HG03439 (cell line): ENCODE data around the gene FAM234B.
"Not testable (repeated sequence)": the region's sequence is repeated elsewhere in the genome, so short reads cannot be mapped to it uniquely, and the experiment has no call there.

Experiments
- ATAC-seq: cut with Tn5 transposase; IDR thresholded peaks from one replicate; pipeline ENCODE4 v1.9.1; 2021; ENCODE audit warnings: mild to moderate bottlenecking, moderate library complexity; ENCODE audit not compliant: unreplicated experiment

The FAM234B gene

DNA sequence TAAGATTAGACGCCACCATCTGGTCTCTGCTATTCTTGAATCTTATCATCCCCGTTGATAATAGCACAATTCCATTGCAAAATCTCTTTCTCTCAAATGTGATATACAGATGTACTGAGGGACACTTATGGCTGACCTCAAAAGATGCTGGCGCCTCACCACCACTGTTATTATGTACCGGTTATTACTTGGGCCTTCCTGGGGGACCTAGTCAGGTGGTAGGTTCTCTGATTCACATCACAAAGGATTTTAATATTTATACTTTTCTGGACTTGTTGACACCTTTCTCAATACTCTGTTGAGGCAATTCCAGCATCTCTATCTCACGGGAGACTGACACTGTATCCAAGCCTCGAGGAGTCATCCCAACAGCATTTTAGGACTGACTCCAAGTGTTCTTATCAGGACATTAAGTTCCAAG lies 21.3 kb upstream of the FAM234B start:
- no peak for ATAC-seq

DNA sequence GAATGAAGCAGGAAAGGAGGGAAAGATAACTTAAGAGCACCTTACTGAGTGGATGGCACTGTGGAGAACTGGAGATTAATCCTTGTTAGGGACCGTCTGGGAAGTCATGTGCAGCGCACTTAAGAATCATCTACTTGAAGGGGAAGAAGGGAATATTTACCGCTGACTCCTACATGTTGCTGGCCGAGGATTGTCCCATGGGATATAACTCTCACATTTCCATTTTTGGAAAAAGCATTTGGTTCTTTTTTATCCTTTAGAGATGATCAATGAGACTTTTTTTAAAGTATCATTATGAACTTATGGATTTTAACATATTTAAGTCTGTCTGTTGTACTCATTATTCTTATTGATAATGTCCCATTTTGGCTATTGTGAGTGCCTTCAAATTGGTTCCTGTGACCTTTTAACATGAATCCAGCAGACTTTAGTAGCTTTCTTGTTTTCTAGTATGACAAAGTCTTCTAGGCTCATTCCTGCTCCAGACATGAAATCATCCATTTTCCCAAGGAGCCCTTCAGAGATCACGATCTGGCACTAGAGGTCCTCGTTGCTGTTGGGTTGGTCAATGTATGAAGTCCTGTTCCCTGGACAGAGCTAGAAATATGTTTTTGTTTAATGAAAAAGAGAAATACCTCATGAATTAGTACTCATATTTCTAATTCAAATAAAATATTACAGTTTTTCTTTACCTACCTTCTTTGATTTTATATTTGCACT lies 20.2 kb upstream of the FAM234B start:
- ATAC-seq, result no peak

DNA sequence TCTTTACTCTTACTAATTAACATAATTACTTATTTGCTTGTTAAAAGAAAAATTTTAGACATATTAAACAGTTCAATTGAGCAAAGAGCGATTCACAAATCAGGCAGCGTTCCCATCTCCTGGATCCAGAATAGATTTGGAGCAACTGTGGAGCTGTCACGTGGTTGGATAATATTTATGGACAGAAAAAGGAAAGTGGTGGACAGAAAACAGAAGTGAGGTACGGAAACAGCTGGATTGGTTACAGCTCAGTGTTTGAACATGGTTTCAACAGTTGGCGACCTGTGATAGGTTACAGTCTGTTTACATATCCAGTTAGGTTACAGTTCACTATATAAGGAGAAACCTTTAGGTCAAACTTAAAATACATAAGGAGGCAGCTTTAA lies 19.7 kb upstream of the FAM234B start:
- no peak for ATAC-seq

DNA sequence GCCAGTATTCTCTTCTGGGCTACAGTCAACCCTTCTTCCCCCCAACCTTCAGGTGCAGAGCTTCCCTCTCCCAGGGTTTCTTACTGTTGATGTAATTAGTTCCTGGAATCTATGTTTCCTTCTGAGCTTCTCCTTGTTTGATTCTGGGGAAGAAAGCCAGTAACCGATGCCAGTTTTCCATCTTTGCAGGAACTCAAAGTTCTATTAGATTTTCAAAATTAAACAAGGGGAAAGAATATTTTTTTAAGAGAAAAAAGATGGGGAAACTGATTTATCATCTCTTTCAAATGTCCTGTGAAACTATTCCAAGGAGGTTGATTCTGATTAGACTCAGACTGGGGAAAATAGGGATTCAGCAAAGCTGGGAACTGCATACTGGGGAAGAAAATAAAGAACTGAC lies 17.9 kb upstream of the FAM234B start:
- no peak for ATAC-seq

DNA sequence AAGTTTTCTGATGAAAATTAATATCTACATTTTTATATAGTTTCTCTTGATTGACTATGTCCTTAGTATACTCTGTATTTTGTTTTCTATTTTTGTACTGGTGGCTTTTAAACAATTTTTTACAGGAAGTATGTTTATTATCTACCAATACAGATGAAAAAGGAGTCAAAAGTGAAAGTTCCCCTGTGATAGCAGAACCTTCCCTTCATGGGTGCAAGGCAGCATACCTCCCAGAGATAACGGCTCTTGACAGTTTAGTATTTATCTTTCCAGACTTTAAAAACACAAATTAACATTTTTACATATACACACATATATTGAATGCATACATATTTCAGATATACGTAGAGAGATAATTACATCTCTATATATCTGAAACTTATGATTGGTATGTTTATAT lies 17.1 kb upstream of the FAM234B start:
- no peak for ATAC-seq

DNA sequence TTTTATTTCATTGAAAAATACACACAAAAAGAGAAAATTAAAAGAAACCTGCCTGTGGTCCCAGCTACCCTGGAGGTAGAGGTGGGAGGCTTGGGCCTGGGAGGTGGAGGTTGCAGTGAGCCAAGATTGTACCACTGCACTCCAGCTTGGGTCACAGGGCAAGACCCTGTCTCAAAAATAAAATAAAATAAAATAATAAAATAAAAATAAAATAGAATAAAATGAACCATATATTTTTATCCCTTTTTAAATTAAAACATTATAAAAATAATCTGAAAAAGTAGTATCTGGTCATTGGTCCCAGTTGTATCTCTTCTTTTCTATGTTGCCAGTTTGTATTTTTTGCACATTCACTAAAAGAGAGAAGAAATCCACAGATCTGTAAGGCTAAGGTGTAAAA lies 16.7 kb upstream of the FAM234B start:
- no peak for ATAC-seq

DNA sequence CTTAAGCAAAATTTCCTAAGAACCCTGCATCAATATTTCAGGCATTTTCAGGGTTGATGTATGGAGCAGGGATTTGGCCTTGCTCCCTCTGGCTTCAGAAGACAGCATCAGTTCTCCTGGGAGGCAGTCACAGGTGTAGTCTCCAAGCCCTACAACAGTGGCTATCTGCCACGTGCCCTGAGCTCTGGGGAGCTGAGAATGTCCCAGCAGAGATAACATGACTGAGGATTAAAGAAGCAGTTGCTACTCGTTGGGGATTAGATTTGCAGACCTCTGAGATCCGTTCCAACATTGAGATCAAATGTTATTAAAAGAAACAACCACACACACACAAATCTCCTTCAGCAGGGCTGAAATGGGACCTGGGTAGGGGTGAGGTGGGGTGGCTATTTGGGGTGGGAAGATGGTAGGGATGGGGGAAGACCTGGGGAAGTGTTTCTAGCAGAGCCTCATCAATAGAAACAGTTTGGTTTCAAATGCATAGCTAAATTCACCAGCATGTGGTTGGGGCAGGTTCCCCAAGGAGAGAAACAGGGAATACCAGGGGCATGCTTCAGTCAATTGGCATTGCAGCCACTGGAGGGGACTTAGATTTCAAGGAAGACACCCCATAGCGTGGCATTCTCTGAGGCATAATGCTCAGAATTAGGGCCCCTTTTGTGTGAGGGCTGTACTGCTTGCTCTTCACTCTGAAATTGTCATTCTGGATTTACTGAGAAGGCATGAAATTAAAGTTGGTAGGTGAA lies 15.2 kb upstream of the FAM234B start:
- no peak for ATAC-seq

DNA sequence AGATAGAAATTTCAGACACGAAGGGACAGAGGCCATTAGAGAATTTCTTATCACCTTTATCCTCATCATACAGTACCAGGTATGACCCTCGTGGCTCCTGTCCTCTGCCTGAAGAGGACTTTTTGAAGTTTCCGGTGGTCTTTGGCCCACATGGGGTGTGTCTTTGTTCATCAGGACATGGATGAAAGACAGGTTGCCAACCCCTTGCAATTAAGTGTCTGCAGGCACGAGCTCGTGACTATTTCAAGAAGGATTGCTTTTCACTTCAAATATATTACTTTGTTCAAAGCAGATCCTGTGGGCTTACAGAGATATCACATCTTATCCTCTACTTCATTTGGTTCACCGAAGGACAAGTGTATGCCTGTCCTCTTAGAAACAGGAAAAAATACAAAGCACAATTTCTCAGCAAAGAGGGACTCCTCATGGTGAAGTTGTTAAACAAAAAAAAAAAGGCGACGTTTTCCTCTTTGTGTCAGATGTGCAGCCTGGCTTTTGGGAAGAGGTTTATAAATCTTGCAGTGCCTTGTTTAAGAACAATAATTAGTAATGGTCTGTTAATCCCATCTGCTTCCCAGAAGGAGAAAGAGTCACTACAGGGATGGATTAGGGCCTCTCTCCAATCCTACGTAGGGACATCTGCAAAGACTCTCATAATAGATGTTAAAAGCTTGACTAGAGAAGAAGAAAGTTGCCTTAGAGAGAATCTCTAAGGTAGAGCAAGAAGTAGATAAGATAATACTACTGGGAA lies 13.5 kb upstream of the FAM234B start:
- ATAC-seq, result no peak

DNA sequence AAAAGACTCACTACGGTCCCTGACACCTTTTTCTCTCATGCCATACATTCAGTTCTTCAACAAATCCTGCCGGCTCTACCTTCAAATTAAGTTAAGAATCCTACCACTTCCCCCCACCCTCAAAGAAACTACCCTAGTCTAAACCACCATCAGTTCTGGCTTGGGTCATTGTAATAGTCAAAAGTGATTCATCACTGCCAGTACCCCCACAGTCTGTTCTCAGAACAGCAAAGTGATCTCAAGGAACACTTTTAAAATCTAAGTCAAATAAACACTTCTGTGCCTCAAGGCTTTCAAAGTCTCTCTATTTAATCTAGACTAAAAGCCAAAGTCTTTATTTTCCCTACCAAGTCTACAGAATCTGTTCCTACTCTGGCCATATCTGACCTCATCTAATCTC lies 12.0 kb upstream of the FAM234B start:
- no peak for ATAC-seq

DNA sequence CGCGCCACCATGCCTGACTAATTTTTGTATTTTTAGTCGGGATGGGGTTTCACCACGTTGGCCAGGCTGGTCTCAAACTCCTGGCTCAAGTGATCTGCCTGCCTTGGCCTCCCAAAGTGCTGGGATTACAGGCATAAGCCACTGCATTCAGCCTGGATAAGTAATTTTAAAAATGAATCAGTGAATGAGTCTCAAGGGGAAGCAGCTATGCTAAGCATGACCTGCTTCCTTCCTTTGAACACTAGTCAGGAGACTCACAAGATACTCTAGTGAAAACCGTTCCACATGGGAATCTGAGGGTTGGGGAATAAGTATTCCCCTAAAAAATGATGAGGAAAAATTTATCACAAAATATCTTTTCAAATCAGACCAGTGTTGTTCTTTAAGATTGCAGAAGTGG lies 10.7 kb upstream of the FAM234B start:
- no peak for ATAC-seq

DNA sequence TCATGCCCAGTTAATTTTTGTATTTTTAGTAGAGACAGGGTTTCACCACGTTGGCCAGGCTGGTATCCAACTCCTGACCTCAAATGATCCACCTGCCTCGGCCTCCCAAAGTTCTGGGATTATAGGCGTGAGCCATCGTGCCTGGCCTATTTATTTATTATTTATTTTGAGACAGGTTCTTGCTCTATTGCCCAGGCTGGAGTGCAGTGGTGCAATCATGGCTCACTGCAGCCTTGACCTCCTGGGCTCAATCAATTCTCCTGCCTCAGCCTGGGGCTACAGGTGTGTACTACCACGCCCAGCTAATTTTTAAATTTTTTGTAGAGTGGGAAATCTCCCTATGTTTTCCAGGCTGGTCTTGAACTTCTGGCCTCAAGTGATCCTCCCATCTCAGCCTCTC lies 8.8 kb upstream of the FAM234B start:
- not testable (repeated sequence) for ATAC-seq

DNA sequence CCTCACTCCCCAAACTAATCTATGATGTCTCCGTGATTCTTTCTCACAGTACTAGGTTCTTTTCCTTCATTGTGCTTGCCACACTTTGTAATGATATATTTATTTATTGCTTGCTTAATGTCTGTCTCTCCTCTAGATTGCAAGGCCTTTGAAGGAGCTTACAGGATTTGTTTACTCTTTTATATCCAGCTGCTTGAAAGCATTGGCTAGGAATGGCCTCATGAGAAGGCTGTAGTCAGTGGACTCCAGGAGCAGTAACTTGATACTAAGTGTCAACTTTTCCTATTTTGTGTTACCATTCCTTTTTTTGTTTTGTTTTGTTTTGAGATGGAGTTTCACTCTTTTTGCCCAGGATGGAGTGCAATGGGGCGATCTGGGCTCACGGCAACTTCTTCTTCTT lies 7.3 kb upstream of the FAM234B start:
- ATAC-seq, result no peak

DNA sequence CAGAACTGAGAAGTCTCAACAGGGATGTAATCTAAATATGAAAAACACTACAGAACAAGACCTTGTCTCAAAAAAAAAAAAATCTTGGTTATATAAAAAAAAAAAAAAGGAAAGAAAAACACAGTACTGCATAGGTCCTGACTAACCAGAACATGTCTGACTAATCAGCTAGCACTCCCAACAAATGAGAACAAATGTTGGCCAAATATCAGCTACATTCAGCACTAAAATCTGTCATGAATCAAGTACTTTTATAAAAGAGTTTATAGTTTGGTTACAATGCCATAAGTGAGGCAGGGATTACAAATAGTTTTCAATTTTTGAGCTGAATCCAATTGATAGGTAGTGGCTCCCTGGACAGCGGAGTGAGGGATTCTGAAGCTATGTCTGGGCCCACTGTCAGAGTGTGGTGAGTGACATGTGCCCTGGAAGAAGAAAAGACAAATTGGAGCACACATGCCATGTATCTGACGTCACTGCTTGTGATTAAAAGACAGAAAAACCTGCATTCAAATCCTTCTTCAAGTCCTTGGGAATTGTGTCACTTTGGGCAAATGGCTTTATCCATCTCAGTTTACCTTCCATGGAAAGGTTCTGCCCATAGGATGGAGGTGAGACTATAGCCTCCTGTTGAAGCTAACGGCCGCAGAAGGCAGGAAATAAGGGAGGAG lies 5.6 kb upstream of the FAM234B start:
- no peak for ATAC-seq

DNA sequence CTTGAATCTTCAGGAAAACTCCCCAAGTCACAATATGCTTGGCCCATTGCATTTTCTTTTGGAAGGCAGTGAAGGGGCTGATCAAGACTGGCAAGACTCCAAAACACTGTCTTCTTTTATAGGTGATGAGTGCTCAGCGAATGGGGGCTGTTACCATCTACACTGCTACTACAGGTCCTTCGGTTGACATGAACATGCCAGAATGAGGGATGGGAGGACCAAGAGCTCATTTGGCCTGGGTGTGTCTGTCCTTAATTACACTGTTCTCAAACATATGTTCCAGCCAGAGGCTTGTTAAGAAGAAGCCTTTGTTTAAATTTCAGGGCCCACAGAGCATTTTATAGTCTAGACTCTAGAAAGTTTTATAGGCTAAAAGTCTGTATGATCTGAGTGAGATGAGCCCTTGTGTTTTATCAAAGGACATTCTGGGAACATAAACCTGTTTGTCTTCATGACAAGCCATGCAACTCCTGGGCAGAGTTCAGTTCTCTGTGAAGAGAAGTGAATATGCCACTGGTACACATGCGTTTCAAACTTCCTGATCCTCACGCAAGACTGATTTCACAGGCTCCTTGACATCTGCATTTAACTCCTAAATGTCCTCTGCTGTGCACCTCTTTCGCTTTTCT lies 4.7 kb upstream of the FAM234B start:
- ATAC-seq, result no peak

DNA sequence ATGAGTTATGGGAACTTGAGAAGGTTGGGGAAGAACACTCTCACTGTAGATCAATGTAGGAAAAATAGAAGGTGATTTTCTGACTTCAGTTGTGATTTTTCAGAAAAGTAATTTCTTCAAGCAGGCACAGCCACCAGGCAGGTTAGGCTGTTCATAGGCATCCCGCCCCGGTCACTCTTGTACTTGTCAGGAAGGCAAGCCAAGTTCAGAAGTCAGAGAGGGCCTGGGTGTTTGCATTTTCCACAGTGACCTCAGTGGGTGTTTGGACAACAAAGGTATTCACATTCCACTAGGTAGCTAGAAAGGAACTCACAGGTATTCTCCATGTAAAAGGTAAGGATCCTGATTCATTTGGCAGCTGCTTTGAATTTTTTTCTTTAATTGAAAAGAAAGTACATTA lies 3.0 kb upstream of the FAM234B start:
- ATAC-seq, result no peak

DNA sequence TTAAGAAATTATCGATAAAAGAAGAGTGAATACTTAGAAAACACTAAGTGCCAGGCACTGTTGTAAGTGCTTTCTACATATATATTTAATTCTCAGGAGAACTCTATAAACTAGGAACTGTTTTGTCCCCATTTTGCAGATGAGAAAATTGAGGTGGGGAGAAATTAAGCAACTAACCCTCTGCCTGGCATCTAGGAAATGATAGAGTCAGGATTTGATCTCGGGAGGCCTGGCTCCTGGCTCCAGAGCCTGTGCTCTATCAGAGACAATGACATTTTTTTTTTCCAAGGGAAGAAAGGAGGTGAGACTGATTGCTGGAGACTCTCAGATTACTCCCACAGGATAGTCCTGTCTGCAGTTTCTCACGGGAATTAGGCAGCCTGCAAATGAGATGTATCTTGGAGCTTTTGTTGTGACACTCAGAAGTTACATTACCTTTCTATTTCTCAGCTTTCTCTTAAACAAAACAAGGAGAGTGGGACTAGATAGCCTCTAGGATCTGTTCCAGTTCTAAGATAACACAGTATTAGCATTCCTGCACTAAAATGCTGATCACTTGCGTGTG lies 1.4 kb upstream of the FAM234B start:
- ATAC-seq, result no peak

DNA sequence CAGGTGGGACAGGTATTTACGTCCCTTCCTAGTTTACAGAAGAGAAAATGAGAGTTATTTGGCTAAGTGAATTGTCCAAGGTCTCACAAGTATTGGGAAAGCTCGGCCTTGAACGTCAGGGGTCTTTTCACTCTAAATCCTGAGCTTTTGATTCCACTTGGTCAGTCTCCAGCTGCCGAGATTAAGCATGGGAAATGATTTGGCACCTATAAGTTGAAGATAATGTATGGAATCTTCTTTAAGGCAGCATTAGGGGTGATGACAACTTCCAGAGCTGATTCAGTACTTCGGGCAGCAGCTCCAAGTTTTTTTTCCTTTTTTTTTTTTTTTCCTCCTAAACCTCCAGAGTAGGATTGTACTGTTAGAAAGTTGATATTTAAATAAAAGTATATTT lies 722 bp downstream of the FAM234B start:
- no peak for ATAC-seq

DNA sequence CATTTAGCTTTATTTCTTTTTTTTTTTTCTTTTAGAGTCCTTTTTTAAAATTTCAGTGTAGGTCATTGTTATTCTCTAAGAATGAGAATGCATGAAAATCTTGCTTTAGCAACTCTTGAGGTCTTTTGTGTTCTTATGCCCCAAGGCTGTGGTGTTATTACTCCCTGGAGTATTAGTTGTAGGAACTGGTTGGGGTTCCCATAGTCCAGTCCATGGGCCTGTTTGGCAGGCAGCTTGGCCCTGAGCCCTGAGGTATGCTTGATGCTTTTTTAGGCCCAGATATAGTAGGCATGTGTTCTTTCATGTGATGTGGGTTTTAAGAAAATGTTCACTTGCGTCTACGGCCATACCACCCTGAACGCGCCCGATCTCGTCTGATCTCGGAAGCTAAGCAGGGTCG lies 1.6 kb downstream of the FAM234B start:
- no peak for ATAC-seq

DNA sequence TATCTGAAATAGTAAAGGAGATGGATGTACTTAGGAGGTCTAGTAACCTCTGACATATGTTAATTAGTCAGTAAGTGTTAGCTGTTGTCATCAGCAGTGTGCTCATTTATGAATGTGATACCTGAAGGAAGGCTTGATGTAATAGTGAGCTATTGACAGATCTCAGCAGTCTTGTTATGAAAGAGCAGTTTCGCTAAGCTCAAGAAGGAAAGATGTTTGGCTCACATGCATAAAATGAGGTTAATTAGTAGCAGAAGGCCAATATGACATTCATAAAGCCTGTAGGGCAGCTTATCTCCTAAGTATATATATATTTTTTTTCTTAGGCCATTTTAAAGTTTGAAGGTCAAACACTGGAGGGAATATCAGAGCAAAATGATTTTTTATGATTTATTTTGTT lies 2.8 kb downstream of the FAM234B start:
- no peak for ATAC-seq

DNA sequence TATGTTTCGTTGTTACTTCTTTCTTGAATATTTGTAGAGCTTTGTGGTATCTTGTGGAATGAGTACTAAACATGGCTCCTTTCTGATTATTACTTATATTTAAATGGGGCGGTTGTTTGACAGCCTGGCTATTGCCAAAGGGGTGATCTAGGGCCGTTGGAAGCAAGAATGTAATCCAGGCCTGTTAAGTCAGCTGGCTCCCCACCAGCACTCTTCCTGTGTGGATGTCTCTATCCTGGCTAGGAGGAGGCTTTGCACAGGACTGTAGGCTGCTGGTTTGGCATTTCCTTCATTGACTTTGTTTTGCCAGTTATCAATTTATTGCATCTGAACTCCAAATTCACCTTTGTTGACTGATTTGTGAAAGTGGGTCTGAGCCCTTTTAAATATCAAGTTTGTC lies 5.6 kb downstream of the FAM234B start:
- ATAC-seq, result no peak

DNA sequence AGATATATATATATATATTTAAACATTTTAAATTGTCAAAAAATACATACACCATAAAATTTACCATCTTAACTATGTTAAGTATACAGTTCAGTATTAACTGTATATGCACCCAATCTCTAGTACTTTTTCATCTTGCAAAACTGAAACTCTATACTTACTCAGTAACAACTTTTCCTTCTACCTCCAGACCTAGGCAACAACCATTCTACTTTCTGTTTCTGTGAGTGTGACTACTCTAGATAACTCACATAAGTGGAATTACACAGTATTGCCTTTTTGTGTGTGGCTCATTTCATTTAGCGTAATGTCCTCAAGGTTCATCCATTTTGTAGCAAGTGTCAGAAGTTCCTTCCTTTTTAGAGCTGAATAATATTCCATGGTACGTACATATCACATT lies 8.2 kb downstream of the FAM234B start:
- no peak for ATAC-seq
